Measurements from ENCODE around the gene RILPL1.
A peak's percentile ranks its signal among the peaks of the same experiment; 100 is the strongest.
"Not testable (repeated sequence)": the region's sequence is repeated elsewhere in the genome, so short reads cannot be mapped to it uniquely, and the experiment has no call there.

Gene RILPL1

GRCh38 chr12:123520567-123521474, 12.7 kb downstream of the RILPL1 start:
- DNase-seq (ENCODE audit: extremely low spot score), result no peak
- no peak for TF ChIP-seq CTCF (IDR thresholded peaks at IDR 0.05; ENCODE audit: control extremely low read depth, extremely low read depth, low read depth, missing control alignments)
- CTCF ChIA-PET, result interaction anchor here (1.5 kb wide), 1 partner anchor 18 kb away, joined by 3 read pairs; no protein-coding TSS in a partner anchor
- POLR2A ChIA-PET, result interaction anchor here (0.8 kb wide), 1 partner anchor 288 kb away, joined by 4 read pairs; the partner anchor contains the start of genes MPHOSPH9 and MTRFR

GRCh38 chr12:123519141-123520001, 14.1 kb downstream of the RILPL1 start:
- DNase-seq (ENCODE audit: extremely low spot score), result no peak
- CTCF ChIA-PET, result no interaction called here
- TF ChIP-seq CTCF (IDR thresholded peaks at IDR 0.05; ENCODE audit: control extremely low read depth, extremely low read depth, low read depth, missing control alignments), result no peak
- POLR2A ChIA-PET, result interaction anchor here (0.8 kb wide), 1 partner anchor 286 kb away, joined by 4 read pairs; the partner anchor contains the start of genes MPHOSPH9 and MTRFR

GRCh38 chr12:123516216-123516780, 17.2 kb downstream of the RILPL1 start:
- POLR2A ChIA-PET, result no interaction called here
- no peak for DNase-seq (ENCODE audit: extremely low spot score)
- CTCF ChIA-PET, result interaction anchor here (1.5 kb wide), 1 partner anchor 16 kb away, joined by 5 read pairs; no protein-coding TSS in a partner anchor
- TF ChIP-seq CTCF (IDR thresholded peaks at IDR 0.05; ENCODE audit: control extremely low read depth, extremely low read depth, low read depth, missing control alignments), result no peak

- CTCF ChIA-PET; POLR2A ChIA-PET; DNase-seq (ENCODE audit: extremely low spot score): not testable (repeated sequence)
Measured at GRCh38 chr12:123514582-123515221, 18.8 kb downstream of the RILPL1 start.

GRCh38 chr12:123513805-123514204, 19.7 kb downstream of the RILPL1 start:
- no peak for TF ChIP-seq CTCF (IDR thresholded peaks at IDR 0.05; ENCODE audit: control extremely low read depth, extremely low read depth, low read depth, missing control alignments)
- peak; percentile 11 for DNase-seq (ENCODE audit: extremely low spot score)
- POLR2A ChIA-PET, result no interaction called here
- CTCF ChIA-PET, result no interaction called here

- ChIA-PET POLR2A (no interaction called here), CTCF (no interaction called here)
- DNase-seq (ENCODE audit: extremely low spot score), result peak; percentile 16
- no peak for TF ChIP-seq CTCF (IDR thresholded peaks at IDR 0.05; ENCODE audit: control extremely low read depth, extremely low read depth, low read depth, missing control alignments)
Measured at GRCh38 chr12:123512838-123513665, 20.5 kb downstream of the RILPL1 start.

Measured in GM10248 (cell line).